GM19193 (cell line): ENCODE data around the gene ZNF280A.

Experiments used
- POLR2A ChIP-seq: IDR thresholded peaks from 4 replicates; pipeline ENCODE4 v1.6.1; 2011; ENCODE audit not compliant: insufficient read depth, insufficient read length; ENCODE audit errors: extremely low read depth

The ZNF280A gene, protein sequence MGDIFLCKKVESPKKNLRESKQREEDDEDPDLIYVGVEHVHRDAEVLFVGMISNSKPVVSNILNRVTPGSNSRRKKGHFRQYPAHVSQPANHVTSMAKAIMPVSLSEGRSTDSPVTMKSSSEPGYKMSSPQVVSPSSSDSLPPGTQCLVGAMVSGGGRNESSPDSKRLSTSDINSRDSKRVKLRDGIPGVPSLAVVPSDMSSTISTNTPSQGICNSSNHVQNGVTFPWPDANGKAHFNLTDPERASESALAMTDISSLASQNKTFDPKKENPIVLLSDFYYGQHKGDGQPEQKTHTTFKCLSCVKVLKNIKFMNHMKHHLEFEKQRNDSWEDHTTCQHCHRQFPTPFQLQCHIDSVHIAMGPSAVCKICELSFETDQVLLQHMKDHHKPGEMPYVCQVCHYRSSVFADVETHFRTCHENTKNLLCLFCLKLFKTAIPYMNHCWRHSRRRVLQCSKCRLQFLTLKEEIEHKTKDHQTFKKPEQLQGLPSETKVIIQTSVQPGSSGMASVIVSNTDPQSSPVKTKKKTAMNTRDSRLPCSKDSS

GRCh38 chr22:22520020-22520656 is at the start of gene ZNF280A:
Gene ZNF280A (minus strand): TSS chr22:22520270. CDS start chr22:22515630, 4,640 bp downstream.
- no peak for TF ChIP-seq POLR2A

DNA sequence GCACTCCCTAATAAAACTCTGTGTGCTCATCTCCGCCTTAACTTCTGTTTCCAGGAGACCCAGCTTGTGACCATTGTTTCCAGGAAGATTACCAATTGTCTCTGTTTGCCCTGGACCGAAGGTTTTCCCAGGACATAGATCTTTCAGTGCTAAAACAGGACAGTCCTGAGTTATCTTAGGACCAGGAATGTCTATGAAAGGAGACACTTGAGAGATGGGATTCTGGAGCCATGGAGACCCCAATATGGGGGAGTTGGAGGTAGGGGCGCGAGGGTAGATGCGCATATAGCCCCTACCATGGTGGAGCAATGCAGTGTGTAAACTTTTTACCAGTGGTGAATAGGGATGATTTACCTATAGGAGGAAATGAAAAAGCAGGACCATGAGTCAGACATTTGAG is 49.1 kb upstream of the ZNF280A start:
- TF ChIP-seq POLR2A: no peak

GRCh38 chr22:22565981-22566380 is 45.9 kb upstream of the ZNF280A start:
- TF ChIP-seq POLR2A: no peak

DNA sequence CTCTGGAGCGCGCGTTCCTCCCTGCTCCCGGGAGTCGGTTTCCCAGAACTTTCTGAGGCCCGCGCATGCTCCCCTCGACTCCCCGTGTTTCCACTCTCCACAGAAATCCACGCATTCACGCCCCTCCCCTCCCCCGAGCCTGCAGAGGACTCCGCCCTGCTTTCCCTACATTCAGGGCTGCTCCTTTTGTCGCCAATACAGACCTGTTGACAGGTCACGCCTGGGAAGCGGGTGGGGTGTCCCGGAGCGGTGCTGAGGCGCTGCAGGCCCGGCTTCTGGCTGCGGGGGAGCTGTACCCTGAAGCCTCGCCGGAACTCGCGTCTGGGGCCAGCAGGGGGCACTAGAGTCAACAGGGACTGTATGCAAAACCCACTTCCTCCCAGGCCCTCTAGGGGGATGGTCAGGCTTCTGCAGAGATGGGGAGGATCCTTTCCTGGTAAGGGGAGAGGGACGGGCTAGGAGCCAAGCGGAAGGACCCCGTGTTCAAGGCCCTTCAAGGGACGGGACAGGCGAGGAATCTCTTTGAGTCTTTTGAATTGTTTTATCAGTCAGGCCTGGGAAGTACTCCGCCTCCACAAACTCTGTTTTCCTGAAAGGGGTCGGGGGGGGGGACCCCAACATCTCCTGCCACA is 39.0 kb upstream of the ZNF280A start, which contains the start of gene PRAME:
Gene PRAME, minus strand, starts transcription at position 294 of the 632 bp plus-strand sequence. CDS start 2,433 bp downstream, outside the sequence.
- no peak for TF ChIP-seq POLR2A

DNA sequence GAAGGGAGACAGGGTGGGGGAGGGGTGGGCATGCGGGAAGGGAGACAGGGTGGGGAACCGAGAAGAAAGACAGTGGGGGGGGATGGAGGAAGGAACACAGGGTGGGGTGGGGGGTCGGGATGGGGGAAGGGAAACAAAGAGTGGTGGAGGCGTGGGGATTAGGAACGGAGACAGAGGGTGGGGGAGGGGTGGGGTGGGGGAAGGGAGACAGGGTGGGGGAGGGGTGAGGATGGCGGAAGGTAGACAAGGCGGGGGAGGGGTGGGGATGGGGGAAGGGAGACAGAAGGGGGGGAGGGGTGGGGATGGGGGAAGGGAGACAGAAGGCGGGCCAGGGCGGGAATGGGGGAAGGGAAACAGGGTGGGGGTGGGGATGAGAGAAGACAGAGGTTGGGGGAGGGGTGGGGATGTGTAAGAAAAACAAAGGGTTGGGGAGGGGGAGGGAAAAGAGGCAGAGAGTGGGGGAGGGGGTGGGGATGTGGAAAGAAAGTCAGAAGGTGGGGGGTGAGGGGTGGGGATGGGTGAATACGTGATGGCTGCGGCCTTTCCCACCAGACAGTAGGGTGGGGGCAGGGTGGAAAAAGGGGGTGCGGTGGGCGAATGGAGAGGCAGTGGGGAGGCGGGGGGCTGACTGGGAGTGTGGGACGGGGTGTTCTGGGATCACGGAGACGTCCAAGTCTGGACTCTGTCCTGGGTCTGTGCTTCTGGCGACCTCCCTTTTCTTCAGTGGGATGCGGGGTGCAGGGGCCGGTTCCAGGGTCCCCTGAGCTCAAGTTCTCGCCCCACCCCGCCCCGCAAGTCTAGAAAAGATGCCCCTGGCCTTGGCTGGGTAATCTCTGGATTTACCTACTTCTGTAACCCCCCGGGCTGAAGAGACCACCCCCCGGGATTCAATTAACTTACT is 38.3 kb upstream of the ZNF280A start:
- TF ChIP-seq POLR2A: no peak

- no peak for TF ChIP-seq POLR2A
These were observed 37.2 kb upstream of the ZNF280A start for GRCh38 chr22:22556995-22557925.

DNA sequence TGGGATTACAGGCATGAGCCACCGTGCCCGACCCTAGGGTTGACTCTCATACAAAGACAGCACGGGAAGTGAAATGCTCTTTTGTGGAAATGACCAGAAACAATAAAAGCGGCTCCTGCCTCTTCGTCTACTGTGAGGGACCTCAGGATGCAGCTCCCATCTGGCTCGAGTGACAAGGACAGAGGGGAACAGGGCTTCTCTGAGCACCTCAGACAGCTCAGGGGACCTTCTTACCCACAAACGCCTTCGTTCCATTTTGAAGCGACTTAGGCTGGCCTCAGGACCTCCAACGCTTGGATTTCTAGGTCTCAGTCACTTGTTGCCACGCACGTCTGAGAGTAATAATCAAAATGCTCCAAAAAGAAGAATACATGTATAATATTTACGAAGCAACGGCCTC is 36.5 kb upstream of the ZNF280A start:
- TF ChIP-seq POLR2A: no peak

DNA sequence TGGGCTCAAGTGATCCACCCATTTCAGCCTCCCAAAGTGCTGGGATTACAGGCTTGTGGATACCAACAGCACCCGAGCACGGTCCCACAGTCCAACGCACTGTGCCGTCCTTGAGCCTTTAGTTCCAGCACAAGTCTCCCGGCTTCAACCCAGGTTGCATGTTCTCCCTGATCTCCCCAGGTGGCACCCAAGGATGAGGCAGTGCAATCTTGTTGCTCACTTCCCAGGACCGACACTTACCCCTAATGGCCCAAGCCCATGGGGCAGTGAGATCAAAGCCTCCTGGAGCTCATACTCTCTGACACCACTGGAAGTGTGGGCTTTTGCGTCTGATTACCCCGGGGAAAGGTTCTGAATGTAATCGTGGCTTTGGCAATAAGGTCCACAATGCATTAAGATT is 35.5 kb upstream of the ZNF280A start:
- TF ChIP-seq POLR2A: no peak

DNA sequence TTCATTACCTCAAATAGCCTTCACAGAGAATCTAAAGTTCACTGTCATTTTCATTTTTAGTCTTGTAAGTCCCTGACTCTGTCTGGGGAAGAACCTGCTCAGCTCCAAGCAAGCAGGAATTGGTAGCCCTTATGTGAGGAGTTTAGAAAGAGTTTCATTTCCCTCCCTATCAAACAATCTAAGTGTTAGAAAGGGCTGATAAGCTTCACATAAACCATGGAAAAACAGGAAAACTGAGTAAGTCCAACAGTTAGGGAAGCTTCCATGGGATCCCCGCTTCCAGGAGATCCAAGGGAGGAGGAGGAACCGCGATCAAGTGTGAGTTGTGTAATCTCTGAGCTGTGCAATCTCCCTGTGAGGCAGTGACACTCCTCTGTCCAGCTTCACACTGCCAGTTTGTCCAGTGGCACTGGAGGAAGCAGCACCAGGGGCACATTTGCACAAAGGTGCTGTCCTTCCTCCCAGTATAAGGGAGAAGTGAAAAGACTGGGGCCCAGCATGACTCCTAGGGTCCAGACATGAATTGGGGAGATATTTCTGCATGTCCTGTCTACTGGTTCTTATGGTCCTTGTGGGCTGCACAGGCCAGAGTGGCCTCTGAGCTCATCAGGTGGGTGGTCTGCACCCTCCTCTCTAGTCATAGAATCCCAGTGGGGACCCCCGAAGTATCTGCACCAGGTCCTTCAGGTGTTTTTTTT is 34.7 kb upstream of the ZNF280A start:
- TF ChIP-seq POLR2A: no peak

DNA sequence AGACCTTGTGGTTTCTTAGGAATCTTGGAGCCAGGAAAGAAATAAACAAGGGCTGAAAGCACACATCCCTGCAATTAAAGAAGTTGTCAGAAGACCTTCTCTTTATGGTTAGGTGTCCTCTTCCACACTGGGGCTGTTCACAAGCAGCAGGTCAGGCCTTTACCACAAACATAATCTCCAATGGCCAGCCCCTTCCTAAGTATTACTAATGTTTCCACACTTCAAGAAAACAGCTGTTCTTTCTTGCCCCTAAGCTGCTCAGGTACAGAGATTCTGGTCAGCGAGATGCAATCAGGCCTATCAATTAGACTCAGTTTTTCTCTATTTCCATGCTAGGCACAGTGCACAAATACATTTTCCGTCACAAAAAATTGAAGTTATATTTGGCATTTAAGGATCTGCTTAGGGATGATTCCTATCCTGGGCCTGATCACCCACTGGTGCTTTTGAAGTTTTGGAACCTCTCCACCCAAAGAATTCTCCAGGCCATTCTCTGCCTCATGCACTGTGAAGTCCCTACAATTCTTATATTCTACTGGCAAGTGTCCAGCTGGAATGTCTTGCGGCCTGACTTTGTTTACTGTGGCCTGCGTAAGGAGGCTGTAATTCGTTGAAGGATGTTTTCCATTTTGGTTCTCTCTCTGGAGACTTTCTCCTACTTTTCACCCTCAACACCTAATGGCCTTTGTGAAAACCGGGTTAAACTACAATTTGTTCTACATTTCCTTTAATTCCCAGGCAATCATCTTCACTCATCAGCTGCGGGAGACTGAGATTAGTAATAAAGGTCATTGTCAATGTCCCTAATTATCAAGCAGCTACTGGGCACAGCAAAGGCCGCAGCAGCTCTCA is 33.9 kb upstream of the ZNF280A start:
- TF ChIP-seq POLR2A: no peak

DNA sequence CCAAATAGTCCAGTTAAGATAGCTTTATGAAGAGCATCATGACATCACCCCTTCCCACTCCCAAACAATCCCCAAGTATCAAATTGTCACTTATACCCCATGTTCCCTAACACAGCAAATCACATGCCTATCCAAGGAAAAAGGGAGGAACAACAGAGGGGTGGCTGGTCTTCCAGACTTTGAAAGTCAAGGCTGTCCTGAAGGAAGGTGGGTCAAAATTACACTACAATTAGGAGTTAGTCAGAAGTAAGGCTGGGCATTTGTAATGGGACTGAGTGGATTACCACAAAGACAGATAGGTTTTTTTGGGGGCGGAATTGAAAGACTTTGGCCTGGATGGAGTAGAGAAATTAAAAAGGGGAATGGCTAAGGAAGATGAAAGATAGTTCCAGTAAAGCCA is 33.1 kb upstream of the ZNF280A start:
- no peak for TF ChIP-seq POLR2A

DNA sequence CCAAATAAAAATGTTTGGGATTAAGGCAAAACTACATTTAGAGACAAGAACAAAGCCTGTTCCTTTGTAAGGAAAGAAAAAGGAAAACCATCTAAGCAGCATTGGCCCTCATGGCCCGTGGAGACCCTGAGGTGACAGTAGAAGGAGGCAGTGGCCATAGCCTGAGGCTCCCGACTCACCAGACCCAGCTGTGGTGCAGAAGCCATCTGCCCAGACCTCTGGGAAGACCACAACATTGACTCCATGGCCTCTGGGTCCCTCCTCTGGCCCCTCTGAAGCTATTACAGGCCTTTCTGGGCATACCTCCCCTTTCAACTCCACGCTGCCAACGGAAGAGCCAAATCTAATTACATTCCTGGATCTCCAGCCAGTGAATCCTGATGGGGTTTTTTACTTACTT is 32.6 kb upstream of the ZNF280A start:
- no peak for TF ChIP-seq POLR2A
